GM19351 (cell line): Measurements from ENCODE around the gene USP53.
"Not testable (repeated sequence)": the region's sequence is repeated elsewhere in the genome, so short reads cannot be mapped to it uniquely, and the experiment has no call there.

ENCODE experiments used
- ATAC-seq: cut with Tn5 transposase; IDR thresholded peaks from one replicate; pipeline ENCODE4 v1.9.1; 2021; ENCODE audit warnings: mild to moderate bottlenecking, moderate library complexity; ENCODE audit not compliant: unreplicated experiment

USP53 gene

GRCh38 chr4:119313237-119313636, 100.7 kb downstream of the USP53 start:
- ATAC-seq, result no peak

- ATAC-seq, result peak; percentile 81
Observed at GRCh38 chr4:119314356-119314755, 101.8 kb downstream of the USP53 start.

GRCh38 chr4:119315036-119315435, 102.5 kb downstream of the USP53 start:
- no peak for ATAC-seq

GRCh38 chr4:119317990-119318389, 105.5 kb downstream of the USP53 start:
- ATAC-seq, result no peak

DNA sequence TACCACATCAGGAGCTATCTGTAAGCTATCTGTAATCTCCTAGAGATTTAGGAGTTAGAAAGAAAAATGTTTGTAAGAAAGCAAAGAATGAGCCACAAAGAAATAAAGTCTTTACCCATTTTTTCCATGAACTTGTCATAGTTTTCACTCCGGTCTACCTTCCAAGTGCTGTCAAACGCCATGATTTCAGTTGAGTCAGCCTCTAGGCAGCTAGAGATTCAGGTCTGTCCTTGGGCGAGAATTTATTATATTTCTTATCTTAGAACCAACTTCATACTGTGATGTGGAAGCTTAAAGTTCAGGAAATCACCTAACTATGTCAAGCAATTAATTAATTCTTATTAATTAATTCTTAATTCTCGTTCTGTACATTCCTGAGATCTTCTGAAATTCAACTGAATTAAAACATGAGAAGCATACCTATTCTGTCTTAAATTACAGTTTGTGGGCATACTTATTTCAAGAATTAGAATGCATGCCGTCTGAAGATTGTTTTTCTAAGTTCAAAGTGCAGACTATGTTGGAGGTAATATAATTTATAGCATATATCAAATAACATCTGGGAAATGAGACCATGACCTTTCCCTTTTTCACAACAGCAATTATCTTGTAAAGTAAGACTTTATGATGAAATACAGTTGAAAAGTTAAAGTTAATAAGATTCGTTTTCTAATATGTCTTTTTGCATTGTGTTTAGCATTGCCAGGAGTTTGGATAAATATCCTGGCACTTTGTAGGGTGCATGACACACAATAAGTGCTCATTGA, 109.6 kb downstream of the USP53 start, which contains the start of gene FABP2:
Gene FABP2 (minus strand): TSS at position 218 of the 767 bp plus-strand sequence. CDS start 36 bp downstream, at position 182.
- no peak for ATAC-seq

- ATAC-seq, result no peak
Observed at GRCh38 chr4:119328695-119329094, 116.2 kb downstream of the USP53 start.

DNA sequence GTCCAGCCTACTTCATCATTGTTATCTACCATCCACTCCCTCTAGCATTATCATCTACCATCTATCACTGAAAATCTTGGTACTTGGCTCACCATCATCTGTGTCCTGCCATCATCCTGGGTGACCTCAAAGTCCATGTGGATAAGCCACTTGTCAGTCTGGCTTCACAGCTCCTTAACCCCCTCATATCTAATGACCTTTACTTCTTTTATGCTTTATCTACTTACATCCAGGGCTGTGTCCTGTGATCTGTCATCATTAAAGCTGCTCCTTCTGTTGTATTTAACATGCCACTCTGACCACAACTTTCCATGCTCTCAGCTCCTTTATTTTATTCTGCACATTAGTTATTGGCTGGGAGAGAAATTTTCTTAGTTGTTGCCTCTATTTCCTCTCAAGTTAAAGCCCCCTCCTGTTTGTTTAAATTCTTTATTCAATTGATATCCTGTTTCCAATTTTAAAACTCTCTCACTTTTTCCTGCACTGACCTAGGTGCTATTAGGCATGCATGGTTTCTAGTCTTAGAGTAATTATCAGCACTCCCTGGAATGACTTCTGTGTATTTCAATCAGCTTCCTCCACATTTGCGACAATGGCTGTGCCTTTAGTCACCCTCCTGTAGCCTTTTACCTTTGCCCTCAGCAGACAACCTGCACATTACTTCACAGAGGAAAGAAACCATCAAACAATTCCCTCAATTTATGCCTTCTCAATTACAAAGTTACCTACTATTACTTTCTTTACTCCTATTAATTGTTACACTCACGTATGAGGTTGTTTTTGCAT, 117.5 kb downstream of the USP53 start:
- no peak for ATAC-seq

GRCh38 chr4:119336332-119336979, 123.9 kb downstream of the USP53 start:
- not testable (repeated sequence) for ATAC-seq

DNA sequence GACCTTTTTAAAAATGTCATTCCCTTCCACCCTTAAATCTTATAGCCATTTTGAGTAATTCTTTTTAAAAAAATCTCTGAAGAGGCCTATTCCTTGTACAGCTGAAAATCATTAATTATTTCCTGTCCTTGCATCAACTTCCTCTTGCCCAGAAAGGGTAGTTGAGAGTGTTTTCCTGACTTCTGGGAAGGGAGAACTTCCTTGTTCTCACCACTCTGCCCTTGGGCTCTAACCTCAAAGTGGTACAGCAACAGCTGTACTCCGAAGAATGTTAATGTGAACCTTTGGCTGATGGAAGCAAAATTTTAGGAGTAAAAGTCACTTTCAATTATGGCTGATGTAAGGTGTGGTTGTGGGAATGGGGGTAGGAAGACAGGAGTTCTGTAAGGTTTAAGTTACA, 124.5 kb downstream of the USP53 start:
- ATAC-seq, result no peak

GRCh38 chr4:119339895-119340294, 127.4 kb downstream of the USP53 start:
- ATAC-seq, result not testable (repeated sequence)

GRCh38 chr4:119343293-119343692, 130.8 kb downstream of the USP53 start:
- ATAC-seq, result not testable (repeated sequence)
